ENCODE results near the gene BPIFB3.

Gene BPIFB3

DNA sequence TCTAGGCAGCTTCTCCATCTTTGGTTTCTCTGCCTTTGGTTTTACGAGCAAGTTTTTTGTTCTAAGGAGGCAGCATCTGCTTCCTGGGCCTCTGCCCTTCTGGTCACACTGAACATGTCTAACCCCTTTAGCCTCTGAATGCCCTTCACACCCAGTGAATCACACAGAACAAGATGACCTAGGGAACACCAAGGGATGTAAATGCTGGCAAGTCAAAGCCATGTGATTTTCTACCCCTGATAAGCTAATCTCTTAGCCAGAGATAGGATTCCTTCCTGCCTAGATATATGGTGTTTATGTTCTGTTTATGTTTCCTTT is 29.5 kb upstream of the BPIFB3 start:
- Histone ChIP-seq H3K27me3 (ENCODE audit: control insufficient read depth, low read length) (no peaks in the 10 kb centered on the region), H3K9me3 (ENCODE audit: control insufficient read depth, insufficient read depth, low read length) (no peaks in the 10 kb centered on the region), H3K4me2 (ENCODE audit: low read length) (no peak overlapping the region)

DNA sequence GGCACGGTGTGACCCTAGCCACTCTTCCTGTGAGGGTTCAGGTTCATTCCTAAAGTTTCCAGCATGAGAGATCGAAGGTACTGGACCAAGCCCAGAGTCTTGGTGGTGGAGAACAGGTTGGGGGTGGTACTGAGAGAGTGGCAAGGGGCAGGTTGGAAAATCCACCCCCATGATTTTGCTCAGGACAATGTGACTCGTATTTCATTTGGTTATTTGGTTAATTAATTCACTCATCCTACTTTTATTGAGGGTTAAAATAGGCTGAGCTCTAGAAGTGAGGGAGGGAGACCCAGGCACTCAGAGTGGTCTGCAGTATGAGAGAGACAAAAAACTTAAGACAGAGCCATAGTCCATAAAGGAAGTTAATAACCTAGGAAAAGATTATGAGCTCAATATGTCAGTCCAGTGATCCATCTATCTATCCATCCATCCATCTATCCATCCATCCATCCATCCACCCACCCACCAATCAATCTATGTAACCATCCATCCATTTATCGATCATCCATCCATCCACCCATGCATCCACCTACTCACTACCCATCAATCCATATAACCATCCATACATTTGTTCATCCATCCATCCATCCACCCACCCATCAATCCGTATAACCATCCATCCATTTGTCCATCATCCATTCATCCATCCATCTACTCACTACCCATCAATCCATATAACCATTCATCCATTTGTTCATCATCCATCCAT is 28.9 kb upstream of the BPIFB3 start:
- Histone ChIP-seq H4K20me1 (ENCODE audit: control insufficient read depth, insufficient read depth, low read depth, low read length) (no peaks in the 10 kb centered on the region), H3K27ac (ENCODE audit: low read depth, low read length) (no peak overlapping the region), H3K9me2 (replicated peaks; ENCODE audit: control insufficient read depth, low read length) (no peaks in the 10 kb centered on the region), H3K9me3 (ENCODE audit: control insufficient read depth, insufficient read depth, low read length) (no peaks in the 10 kb centered on the region), H3K4me3 (ENCODE audit: low read length) (no peak overlapping the region), H3K27me3 (ENCODE audit: control insufficient read depth, low read length) (no peaks in the 10 kb centered on the region), H3K36me3 (ENCODE audit: control insufficient read depth, low read length) (no peaks in the 10 kb centered on the region), H3K79me2 (ENCODE audit: control insufficient read depth, low read length) (no peaks in the 10 kb centered on the region), H3F3A (ENCODE audit: control insufficient read depth, insufficient read depth) (no peaks in the 10 kb centered on the region), H3K4me1 (ENCODE audit: control insufficient read depth, low read length) (no peaks in the 10 kb centered on the region), H3K4me2 (ENCODE audit: low read length) (no peak overlapping the region)
- TF ChIP-seq, protein P1, sequence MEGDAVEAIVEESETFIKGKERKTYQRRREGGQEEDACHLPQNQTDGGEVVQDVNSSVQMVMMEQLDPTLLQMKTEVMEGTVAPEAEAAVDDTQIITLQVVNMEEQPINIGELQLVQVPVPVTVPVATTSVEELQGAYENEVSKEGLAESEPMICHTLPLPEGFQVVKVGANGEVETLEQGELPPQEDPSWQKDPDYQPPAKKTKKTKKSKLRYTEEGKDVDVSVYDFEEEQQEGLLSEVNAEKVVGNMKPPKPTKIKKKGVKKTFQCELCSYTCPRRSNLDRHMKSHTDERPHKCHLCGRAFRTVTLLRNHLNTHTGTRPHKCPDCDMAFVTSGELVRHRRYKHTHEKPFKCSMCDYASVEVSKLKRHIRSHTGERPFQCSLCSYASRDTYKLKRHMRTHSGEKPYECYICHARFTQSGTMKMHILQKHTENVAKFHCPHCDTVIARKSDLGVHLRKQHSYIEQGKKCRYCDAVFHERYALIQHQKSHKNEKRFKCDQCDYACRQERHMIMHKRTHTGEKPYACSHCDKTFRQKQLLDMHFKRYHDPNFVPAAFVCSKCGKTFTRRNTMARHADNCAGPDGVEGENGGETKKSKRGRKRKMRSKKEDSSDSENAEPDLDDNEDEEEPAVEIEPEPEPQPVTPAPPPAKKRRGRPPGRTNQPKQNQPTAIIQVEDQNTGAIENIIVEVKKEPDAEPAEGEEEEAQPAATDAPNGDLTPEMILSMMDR (IDR thresholded peaks at IDR 0.05; ENCODE audit: low read depth, low read length, poor library complexity, severe bottlenecking), result no peak
- TF ChIP-seq EZH2phosphoT487 (IDR thresholded peaks at IDR 0.05; ENCODE audit: borderline replicate concordance, low read length), result no peak

More for the DNA sequence above, 29.5 kb upstream of the BPIFB3 start:
- H3F3A ChIP-seq (ENCODE audit: control insufficient read depth, insufficient read depth), result no peaks in the 10 kb centered on the region
- H4K20me1 ChIP-seq (ENCODE audit: control insufficient read depth, insufficient read depth, low read depth, low read length), result no peaks in the 10 kb centered on the region
- no peaks in the 10 kb centered on the region for H3K79me2 ChIP-seq (ENCODE audit: control insufficient read depth, low read length)
- H3K9me2 ChIP-seq (replicated peaks; ENCODE audit: control insufficient read depth, low read length), result no peaks in the 10 kb centered on the region
- H3K27ac ChIP-seq (ENCODE audit: low read depth, low read length), result no peak overlapping the region
- no peak overlapping the region for H3K4me3 ChIP-seq (ENCODE audit: low read length)
- H3K4me1 ChIP-seq (ENCODE audit: control insufficient read depth, low read length), result no peaks in the 10 kb centered on the region
- TF ChIP-seq, protein P1 (IDR thresholded peaks at IDR 0.05; ENCODE audit: low read depth, low read length, poor library complexity, severe bottlenecking), result no peak
- no peak for TF ChIP-seq EZH2phosphoT487 (IDR thresholded peaks at IDR 0.05; ENCODE audit: borderline replicate concordance, low read length)
- no peaks in the 10 kb centered on the region for H3K36me3 ChIP-seq (ENCODE audit: control insufficient read depth, low read length)

DNA sequence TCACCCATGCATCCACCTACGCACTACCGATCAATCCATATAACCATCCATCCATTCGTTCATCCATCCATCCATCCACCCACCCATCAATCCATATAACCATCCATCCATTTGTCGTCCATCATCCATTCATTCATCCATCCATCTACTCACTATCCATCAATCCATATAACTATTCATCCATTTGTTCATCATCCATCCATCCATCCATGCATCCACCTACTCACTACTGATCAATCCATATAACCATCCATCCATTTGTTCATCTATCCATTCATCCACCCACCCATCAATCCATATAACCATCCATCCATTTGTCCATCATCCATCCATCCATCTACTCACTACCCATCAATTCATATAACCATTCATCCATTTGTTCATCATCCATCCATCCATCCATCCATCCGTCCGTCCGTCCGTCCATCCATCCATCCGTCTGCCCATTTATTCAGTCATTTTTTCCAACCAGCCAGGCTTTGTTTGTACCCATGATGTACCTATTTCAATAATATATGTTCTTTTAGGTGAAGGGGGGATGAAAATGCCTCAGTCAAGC is 28.3 kb upstream of the BPIFB3 start:
- Histone ChIP-seq H3K27me3 (ENCODE audit: control insufficient read depth, low read length) (no peaks in the 10 kb centered on the region), H3K9me2 (replicated peaks; ENCODE audit: control insufficient read depth, low read length) (no peaks in the 10 kb centered on the region)

More for the DNA sequence above, 28.3 kb upstream of the BPIFB3 start:
- TF ChIP-seq, protein P1 (IDR thresholded peaks at IDR 0.05; ENCODE audit: low read depth, low read length, poor library complexity, severe bottlenecking), result no peak
- no peak for TF ChIP-seq EZH2phosphoT487 (IDR thresholded peaks at IDR 0.05; ENCODE audit: borderline replicate concordance, low read length)
- no peaks in the 10 kb centered on the region for H3K9me3 ChIP-seq (ENCODE audit: control insufficient read depth, insufficient read depth, low read length)
- no peaks in the 10 kb centered on the region for H3K4me1 ChIP-seq (ENCODE audit: control insufficient read depth, low read length)
- H3F3A ChIP-seq (ENCODE audit: control insufficient read depth, insufficient read depth), result no peaks in the 10 kb centered on the region
- H3K36me3 ChIP-seq (ENCODE audit: control insufficient read depth, low read length), result no peaks in the 10 kb centered on the region
- no peak overlapping the region for H3K4me3 ChIP-seq (ENCODE audit: low read length)
- no peaks in the 10 kb centered on the region for H4K20me1 ChIP-seq (ENCODE audit: control insufficient read depth, insufficient read depth, low read depth, low read length)
- no peak overlapping the region for H3K27ac ChIP-seq (ENCODE audit: low read depth, low read length)
- no peaks in the 10 kb centered on the region for H3K79me2 ChIP-seq (ENCODE audit: control insufficient read depth, low read length)
- no peak overlapping the region for H3K4me2 ChIP-seq (ENCODE audit: low read length)
